Tibial nerve (tissue), 3 donors: Measurements from ENCODE around the gene FAM53C.

Source experiments
- CTCF ChIP-seq, 5 experiments: fragments of 200-600 bp in 3 of 5; fragments of 450-650 bp in 2 of 5; sonication (generic) in 3 of 5; IDR thresholded peaks; one replicate each; pipeline ENCODE4 v1.5.1; 2016 to 2019; ENCODE audit warnings: antibody characterized with exemption in 5 of 5, mild to moderate bottlenecking in 3 of 5, moderate library complexity in 2 of 5
- POLR2A ChIP-seq, 2 donors: fragments of 450-650 bp; IDR thresholded peaks; one replicate each; pipeline ENCODE4 v1.6.1; 2017; ENCODE audit warnings: antibody characterized with exemption in 2 of 2, mild to moderate bottlenecking in 2 of 2, moderate library complexity in 2 of 2

GRCh38 chr5:138364576-138364975 is 26.5 kb downstream of the FAM53C start:
- TF ChIP-seq POLR2A (IDR thresholded peaks at IDR 0.05) (no peak), CTCF (IDR thresholded peaks at IDR 0.05) (no peak)
